Measurements from ENCODE around the gene KIR3DL3.
"Not testable (repeated sequence)": the region's sequence is repeated elsewhere in the genome, so short reads cannot be mapped to it uniquely, and the experiment has no call there.

The KIR3DL3 gene

GRCh38 chr19:54778896-54779295, 54.7 kb downstream of the KIR3DL3 start:
- DNase-seq (ENCODE audit: low read depth in 2 of 2) = not testable (repeated sequence)

- DNase-seq (ENCODE audit: low read depth in 2 of 2) = not testable (repeated sequence)
These were observed 58.7 kb downstream of the KIR3DL3 start for GRCh38 chr19:54782916-54783315.

All from stimulated activated CD4-positive, alpha-beta T cell treated with anti-CD3 and anti-CD28 coated beads, Interleukin-4, amount 100 ng/mL, for 48 hours (primary cell).